HG03432 (cell line): ENCODE data around the gene ATP10D.
"Not testable (repeated sequence)": the region's sequence is repeated elsewhere in the genome, so short reads cannot be mapped to it uniquely, and the experiment has no call there.

Source experiments
- ATAC-seq: cut with Tn5 transposase; IDR thresholded peaks from one replicate; pipeline ENCODE4 v1.9.1; 2021; ENCODE audit warnings: mild to moderate bottlenecking, moderate library complexity; ENCODE audit not compliant: unreplicated experiment

The ATP10D gene

DNA sequence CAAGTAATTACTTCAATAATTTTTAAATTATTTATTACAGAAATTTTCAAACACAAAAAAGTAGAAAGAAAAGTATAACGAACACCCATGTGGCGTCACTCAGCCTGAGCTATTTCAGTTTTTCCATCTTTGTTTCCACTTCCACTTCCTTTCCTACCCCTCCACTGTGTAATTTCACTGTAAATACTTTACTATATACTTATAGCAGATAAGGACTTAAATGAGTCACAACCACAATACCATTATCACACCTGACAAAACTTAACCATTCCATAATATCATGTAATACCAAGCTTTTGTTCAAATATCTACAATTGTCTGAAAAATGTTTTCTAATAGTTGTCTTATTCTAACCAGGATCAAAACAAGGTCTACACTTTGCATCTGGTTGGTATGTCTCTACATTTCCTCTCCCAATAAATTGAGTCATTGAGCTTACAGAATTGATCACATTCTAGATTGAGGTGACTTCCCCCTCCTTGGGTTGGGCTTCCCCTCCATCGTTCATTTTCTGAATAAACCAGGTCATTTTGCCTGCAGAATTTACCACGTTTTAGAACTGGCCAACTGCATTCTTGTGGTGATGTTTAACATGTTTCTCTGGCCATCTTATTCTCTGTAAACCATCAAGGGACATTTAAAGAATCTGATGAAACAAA is 48.7 kb downstream of the ATP10D start:
- no peak for ATAC-seq

DNA sequence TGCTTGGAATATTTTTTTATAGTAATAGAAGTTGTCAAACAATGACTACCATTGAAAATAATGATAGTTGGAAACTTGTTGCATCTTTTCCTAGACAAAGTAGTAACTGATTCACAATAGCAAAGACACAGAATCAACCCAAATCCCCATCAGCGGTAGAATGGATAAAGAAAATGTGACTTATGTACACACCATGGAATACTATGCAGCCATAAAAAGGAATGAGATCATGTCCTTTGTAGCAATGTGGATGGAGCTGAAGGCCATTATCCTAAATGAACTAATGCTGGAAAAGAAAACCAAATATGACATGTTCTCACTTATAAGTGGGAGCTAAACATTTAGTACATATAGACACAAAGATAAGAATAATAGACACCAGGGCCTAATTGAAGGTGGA is 49.7 kb downstream of the ATP10D start:
- ATAC-seq = no peak

DNA sequence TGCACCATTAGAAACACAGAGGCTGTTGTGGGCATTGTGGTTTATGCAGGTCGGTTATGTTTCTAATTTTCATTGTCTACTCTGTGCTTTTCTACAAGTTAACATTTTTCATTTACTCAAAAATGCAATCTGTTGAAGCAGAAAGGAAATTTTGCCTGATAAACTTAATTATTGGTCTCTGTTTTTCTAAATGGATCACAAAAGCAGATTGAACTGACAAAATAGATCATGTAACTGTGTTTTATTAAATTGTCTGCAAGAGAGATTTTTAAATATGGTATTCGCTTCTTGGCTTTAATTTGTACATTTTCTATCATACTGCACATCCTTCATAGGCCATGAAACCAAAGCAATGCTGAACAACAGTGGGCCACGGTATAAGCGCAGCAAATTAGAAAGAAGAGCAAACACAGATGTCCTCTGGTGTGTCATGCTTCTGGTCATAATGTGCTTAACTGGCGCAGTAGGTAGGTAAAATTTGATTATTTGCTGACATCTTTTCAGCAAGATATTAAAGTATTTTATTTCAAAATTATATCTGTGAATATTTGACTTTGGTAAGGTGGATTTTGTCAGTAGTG is 50.6 kb downstream of the ATP10D start:
- ATAC-seq = no peak

DNA sequence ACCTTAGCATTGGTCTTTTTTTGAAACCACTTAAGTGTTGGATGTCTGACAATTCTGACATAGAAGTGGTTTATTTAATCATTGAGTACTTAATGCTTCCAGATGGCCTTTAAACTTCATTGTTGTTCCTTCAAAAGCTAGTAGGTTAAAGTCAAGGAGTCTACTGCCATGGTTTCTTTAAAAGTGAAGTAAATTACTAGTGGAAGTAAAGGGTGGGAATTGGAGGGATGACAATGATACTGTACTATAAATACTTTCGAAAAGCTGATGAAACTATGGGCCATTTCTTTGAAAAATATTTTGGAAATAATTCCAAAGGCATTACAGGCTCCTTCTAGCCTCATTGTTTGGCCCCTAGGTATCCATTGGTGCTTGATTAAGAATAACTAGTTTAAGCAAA is 51.9 kb downstream of the ATP10D start:
- no peak for ATAC-seq

DNA sequence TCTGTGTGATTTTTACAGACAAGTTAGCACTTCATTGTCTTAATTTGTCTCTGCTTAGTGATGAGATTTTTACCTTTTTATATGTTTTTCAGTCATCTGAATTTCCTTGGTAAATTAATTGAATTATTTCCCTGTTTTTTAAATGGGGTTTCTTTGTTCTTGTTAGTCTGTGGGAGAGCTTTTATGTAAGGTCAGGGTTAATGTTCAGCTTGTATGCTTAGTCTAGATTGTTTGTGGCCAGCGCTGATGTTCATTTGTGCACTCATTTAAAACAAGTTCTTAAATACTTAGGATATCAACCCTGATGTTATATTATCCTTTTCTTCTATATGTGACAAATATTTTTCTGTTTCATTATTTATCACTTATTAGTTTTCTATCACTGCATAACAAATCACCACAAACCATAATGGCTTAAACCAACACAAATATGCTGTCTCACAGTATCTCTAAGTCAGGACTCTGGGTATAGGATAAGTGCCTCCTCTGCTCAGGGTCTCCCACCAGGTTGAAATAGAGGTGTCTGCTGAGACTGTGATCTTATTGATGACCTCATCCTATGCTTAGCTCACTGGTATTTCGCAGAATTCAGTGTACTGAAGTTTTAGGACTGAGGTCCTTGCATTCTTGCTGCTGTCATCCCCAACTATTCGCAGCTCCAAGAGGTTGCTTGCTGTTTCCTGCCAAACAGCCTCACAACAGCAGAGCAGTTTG is 53.2 kb downstream of the ATP10D start:
- ATAC-seq = no peak

DNA sequence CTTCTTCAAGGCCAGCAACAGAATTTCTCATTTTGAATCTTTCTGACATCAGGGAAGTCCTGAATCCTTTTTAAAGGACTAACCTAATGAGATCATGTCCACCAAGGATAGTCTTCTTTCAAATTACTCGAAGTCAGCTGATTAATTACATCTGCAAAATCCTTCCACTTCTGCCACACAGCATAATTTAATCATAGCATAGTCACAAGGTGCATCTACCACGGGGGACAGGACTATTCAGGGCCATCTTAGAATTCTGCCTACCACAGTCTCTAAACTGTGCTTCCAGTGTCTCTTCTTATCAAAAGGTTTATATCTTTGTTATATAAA is 53.7 kb downstream of the ATP10D start:
- ATAC-seq = no peak

DNA sequence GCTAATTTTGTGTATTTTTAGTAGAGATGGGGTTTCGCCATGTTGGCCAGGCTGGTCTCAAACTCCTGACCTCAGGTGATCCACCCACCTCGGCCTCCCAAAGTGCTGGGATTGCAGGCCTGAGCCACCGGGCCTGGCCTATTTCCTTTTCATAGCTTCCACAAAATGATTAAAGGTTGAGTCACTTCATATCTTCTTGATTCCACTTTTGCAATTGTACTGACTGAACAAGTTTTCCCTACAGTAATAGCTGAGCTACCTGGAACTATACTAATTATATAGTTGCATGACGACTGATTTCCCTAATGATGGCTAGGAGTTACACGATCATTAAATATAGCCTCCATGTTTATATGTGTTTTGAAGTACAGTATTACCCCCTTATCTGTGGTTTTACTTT is 57.6 kb downstream of the ATP10D start:
- not testable (repeated sequence) for ATAC-seq

DNA sequence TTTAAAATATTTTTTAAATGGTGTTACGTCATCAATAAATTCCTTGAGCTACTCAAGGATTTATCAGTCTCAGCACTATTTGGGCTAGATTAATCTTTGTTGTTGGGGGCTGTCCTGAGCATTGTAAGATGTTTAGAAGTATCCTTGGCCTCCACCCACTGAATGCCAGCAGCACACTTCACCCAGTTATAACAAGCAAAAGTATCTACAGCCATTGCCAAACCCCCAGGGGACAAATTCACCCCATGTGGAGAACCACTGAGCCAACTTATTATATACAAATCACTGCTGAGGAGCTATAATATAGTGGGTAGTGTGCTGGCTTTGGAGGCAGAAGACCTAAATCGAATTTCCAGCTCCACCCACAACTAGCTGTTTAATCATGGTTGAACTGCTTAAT is 58.3 kb downstream of the ATP10D start:
- no peak for ATAC-seq

DNA sequence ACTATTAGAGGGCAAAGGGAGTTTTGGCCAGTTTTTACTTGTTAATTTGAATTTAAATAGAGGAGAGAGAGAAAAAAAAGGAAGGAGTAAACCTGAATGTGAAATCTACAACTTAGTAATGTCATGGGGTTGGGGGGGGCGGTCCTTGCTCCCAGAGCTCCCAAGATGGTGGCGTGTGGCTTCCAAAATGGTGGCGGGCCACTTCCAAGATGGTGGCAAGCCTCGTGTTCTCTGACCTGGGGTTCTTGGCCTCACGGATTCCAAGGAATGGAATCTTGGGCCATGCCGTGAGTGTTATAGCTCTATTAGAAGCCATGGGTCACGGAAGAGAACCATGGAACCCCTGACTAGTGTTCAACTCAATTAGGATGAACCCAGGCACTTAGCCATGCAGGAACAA is 65.3 kb downstream of the ATP10D start:
- not testable (repeated sequence) for ATAC-seq

DNA sequence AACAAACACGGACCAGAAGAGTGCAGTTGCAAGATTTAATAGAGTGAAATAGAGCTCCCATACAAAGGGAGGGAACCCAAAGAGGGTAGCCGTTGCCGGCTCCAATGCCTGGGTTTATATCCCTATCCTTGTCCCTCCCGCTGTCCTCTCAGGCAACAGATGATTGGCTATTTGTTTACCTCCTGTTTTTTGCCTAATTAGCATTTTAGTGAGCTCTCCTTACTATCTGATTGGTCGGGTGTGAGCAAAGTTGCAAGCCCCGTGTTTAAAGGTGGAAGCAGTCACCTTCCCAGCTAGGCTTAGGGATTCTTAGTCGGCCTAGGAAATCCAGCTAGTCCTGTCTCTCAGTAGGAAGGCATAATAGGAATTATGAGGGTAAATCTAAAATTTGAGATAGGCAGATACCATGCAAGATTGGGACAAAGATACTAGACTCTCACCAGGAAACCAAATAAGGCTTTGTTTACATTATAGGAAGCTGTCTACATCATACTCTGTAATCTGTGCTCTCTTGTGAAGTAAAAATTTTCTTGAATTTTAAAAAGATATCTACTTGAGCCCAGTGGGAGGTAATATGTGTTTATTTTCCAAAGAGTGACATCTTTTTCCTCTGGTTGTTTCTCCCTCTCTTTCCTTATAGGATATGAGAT is 65.9 kb downstream of the ATP10D start:
- no peak for ATAC-seq

DNA sequence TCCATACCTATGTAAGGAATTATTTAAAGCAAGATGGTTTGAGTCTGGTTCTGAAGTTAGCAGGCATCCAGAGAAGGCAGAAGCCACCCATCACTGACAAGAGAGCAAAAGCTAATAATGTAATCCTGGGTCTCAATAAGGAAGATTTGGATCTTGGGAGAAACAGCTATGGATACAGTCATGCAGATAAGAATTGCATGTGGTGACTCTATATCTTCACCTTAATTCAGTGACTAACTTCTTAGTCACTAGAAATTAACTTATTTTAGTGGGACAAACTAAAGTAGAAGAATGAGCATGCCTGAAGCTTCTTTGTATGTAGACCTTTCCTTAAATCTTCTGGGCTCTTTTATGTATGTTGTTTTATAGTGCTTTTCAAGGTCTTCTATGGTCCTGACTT is 66.6 kb downstream of the ATP10D start:
- no peak for ATAC-seq

DNA sequence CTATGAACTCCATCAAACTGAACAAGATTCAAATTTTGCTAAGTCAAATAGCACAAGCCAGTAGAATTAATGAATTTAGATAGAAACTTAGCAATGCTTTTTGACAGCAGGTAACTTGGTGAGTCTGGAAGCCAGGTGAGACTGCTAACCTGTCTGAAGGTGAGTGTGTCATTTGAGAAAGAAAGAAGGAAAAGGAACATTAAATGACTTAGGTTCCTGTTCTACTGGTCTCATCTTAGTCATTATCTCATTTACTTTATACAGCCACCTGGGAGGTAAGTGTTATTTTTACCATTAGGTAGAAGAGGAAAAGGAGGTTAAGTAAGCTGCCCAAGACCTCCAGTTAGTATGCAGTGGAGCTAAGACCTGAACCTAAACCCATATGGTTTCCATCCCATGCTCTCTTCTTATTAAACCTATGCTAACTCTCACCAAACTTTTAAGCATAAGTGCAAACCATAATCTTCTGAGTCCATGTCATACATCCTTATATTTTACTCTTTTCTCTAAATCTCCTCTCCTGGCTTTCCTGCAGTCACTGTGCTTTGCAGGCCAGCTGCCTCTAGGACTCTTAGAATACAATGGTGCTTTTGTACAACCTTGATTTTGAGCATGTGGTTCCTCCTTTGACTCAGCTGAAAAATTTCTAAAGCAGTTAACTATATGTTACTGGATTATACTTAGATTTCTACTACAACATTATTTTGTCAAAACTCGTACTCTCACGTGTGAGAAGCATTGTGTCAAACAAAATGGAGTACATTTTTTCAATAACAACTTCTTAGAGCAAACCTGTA is 68.5 kb downstream of the ATP10D start:
- no peak for ATAC-seq

DNA sequence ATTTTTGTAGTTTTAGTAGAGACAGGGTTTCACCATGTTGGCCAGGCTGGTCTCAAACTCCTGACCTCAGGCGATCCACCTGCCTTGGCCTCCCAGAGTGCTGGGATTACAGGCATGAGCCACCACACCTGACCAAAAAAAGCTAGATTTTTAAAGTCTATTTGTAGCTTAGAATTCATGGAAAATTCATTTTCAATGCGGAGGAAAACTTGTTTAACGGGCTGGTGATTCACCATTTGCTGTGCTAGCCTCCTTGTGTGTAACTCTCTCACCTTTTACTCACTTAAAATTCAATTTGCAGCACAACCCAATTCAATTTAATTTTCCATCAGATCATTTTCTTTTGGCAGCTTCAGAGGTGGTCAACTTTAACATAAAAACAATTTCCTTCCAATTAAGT is 70.8 kb downstream of the ATP10D start:
- ATAC-seq = not testable (repeated sequence)

DNA sequence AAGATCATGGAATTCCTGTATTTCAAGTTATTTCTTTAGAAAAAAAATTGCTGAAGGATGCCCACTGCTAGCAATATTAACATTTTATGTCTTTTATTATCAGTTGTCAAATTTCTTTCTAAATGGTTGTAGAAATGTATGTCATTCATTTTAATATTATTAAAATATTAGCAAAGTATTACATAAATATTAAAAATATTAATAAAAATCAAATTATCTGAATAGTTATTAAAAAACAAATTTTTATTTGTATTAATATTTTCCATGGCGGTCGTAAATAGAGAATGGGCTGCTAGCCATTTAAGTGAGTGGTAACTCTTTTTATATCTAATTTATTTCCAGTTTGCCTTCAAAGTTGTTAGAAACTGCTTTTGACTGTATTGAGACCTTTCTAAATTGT is 72.2 kb downstream of the ATP10D start:
- no peak for ATAC-seq

DNA sequence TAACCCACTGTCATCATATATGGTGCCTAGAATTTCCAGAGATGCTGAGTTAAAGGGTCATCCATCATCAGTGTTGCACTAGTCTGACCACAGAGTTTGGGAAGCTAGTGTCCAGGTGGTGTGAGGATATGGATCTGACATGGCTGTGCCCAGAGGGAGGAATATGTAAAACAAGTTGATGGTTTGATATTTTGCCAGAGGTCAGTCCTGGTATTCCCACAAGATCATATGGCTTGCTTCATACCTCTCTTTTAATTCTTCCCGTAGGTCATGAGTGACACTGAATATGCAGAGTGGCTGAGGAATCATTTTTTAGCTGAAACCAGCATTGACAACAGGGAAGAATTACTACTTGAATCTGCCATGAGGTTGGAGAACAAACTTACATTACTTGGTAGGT is 75.6 kb downstream of the ATP10D start:
- no peak for ATAC-seq

DNA sequence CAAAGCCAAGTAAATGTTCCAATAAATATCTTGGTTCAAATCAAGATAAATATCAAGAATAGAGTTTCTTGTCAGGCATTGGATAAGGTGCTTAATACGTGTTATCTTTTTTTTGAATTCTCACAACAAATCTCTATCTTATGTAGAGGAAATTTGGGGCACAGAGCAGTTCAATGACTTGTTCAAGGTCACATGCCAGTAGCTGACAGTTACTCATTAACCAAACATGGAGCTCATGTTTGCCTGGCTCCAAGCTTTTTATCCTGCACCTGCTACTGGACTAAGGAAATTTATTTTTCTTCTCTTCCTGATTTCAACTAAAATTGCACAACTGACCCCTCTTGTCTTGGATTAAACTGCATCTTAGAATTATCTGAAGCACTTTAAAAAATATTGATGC is 76.3 kb downstream of the ATP10D start:
- ATAC-seq = no peak

DNA sequence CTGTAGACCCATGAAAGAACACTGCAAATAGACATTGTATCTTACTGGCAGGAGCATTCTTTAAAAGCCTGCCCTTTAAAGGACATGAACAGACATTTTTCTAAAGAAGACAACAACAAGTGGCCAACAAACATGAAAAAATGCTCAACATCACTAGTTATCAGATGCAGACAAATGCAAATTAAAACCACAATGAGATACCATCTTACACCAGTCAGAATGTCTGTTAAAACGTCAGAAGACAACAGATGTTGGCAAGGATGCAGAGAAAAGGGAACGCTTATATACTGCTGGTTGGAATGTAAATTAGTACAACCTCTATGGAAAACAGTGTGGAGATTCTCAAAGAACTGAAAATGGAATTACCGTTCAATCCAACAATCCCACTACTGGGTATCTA is 77.2 kb downstream of the ATP10D start:
- no peak for ATAC-seq

DNA sequence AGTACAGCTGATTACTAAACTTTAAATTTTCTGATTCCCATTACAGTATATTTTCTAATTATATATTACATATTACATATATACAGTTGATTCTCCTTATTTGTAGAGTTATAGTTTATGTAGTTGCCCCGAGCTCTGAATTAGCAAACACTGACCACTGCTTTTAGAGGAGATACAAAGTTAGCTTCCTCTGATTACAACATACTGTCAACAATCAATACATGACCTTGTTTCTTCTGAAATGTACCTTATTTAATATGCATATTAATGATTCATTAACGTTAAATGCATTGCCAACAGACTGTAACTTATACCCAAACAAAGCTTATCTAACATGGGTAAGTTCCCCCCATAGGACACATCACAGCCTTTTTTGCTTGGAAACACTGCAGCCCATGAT is 81.5 kb downstream of the ATP10D start:
- no peak for ATAC-seq

DNA sequence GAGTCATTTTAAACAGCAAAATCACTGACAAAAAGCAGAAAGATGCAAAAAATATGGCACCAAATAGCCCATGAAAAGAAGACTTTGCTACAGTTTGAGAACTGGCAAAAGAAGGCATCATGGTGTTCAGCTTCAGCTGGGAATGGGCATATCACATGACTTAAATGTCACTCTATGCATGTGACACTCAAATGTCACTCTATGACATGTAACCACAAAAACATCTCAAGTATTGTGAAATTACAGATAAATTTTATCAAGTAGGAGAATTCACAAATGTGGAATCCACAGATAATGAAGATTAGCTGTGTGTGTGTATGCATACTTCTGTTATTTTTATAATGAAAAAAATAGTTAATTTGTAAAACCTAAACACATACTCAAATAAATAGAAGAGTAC is 81.9 kb downstream of the ATP10D start:
- no peak for ATAC-seq

DNA sequence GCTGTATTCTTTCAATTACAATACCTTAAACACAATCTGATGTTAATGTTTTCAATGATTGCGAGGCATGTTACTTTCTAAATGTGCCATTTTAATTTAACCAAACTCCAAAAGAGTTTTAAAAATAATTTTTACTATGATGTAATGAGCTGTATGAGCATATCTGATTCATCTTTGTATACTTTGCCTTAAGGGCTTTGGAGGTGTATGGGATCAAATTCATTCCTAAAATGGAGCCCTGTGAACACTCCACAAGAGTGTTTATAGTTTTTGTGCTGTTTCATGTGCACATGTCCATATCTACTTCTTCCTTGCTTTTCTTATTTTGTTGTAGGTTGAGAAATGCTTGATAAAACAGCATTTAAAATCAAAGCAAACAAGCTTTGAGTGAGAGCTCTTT is 82.4 kb downstream of the ATP10D start:
- ATAC-seq = no peak

DNA sequence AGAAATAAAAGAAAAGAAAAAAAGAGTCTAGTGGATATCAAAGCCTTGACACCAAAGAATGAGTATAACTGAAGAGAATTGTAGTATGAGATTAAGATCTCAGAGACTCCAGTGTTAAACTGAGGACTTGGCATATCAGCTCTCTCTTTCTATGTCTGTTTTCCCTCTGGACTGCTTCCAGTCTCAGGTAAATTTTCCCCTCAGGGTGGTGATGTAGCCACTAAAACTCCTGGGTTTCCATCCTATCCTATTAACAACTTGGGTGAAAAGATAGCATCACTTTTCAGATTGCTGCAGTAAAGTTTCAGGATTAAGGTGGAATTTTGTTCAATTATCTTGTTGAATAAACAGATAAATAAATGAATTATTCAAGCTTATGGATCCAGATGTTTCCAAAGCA is 85.7 kb downstream of the ATP10D start:
- ATAC-seq = no peak
